ENCODE measurements around the gene UBE2E2.

The UBE2E2 gene

DNA sequence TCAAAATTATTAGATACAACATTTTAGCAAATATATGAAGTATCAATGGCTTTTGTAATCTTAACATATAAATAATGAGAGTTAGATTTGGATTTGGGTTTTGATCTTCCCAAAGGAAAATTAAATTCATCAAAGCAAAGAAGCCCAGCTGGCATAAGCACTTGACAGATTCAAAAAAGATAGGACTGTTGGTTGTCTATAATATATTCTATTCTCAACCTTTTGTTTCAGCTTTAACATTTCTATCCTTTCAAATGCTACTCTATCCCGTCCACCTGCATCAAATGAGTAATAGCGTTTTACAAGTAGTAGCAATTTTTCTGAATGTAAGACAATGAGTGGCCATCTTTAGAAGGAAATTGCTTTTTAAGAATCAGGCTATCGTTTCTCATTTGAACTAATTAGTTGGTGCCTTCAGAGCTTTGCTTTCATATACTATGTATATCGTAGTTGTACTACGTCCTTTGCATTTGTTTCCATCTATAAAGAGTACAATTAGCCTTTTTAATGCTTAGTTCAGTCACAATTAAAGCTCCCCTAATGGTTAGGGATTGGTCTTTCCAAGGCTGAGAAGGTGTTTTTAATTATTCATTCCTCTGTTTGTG, 278.0 kb downstream of the UBE2E2 start (continued):
- TF ChIP-seq, protein P1, sequence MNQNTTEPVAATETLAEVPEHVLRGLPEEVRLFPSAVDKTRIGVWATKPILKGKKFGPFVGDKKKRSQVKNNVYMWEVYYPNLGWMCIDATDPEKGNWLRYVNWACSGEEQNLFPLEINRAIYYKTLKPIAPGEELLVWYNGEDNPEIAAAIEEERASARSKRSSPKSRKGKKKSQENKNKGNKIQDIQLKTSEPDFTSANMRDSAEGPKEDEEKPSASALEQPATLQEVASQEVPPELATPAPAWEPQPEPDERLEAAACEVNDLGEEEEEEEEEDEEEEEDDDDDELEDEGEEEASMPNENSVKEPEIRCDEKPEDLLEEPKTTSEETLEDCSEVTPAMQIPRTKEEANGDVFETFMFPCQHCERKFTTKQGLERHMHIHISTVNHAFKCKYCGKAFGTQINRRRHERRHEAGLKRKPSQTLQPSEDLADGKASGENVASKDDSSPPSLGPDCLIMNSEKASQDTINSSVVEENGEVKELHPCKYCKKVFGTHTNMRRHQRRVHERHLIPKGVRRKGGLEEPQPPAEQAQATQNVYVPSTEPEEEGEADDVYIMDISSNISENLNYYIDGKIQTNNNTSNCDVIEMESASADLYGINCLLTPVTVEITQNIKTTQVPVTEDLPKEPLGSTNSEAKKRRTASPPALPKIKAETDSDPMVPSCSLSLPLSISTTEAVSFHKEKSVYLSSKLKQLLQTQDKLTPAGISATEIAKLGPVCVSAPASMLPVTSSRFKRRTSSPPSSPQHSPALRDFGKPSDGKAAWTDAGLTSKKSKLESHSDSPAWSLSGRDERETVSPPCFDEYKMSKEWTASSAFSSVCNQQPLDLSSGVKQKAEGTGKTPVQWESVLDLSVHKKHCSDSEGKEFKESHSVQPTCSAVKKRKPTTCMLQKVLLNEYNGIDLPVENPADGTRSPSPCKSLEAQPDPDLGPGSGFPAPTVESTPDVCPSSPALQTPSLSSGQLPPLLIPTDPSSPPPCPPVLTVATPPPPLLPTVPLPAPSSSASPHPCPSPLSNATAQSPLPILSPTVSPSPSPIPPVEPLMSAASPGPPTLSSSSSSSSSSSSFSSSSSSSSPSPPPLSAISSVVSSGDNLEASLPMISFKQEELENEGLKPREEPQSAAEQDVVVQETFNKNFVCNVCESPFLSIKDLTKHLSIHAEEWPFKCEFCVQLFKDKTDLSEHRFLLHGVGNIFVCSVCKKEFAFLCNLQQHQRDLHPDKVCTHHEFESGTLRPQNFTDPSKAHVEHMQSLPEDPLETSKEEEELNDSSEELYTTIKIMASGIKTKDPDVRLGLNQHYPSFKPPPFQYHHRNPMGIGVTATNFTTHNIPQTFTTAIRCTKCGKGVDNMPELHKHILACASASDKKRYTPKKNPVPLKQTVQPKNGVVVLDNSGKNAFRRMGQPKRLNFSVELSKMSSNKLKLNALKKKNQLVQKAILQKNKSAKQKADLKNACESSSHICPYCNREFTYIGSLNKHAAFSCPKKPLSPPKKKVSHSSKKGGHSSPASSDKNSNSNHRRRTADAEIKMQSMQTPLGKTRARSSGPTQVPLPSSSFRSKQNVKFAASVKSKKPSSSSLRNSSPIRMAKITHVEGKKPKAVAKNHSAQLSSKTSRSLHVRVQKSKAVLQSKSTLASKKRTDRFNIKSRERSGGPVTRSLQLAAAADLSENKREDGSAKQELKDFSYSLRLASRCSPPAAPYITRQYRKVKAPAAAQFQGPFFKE (tag by site-specific recombination; IDR thresholded peaks at IDR 0.05; ENCODE audit: borderline replicate concordance), result no peak
- no peak for TF ChIP-seq ZNF624 (tag by site-specific recombination; IDR thresholded peaks at IDR 0.05)
- TF ChIP-seq, protein P2, sequence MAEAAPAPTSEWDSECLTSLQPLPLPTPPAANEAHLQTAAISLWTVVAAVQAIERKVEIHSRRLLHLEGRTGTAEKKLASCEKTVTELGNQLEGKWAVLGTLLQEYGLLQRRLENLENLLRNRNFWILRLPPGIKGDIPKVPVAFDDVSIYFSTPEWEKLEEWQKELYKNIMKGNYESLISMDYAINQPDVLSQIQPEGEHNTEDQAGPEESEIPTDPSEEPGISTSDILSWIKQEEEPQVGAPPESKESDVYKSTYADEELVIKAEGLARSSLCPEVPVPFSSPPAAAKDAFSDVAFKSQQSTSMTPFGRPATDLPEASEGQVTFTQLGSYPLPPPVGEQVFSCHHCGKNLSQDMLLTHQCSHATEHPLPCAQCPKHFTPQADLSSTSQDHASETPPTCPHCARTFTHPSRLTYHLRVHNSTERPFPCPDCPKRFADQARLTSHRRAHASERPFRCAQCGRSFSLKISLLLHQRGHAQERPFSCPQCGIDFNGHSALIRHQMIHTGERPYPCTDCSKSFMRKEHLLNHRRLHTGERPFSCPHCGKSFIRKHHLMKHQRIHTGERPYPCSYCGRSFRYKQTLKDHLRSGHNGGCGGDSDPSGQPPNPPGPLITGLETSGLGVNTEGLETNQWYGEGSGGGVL (tag by site-specific recombination; IDR thresholded peaks at IDR 0.05), result no peak

DNA sequence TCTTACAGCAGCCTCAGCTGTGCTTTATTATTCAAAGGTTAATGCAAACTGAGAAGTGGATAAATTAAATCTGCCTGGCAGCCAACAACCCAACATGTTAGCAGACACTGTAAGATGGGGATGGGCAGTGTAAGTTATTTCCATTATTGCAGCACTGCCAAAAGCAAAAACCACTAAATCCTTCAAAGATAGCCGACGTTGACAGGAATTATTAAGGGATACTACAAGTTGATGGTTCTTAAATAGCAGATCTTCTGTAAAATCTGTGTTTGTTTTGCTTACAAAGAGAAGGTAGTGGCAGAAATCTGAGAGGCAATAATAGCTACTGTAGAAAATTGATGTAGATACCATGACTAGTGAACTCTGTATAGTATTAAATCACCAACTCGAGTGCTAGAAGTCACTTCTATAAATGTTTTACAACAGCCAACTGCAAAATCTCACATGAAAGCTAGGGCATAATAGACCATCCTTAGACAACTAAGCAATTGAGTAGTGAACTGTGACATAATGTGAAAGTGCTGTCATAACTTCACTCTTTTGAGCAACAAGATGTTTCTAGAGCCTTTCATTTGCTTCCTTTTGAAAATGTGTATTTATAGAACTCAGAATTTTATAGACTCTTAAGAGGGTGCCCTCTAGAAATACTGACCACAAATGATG, 278.6 kb downstream of the UBE2E2 start:
- H3K9me3 ChIP-seq (ENCODE audit: control insufficient read depth, insufficient read depth, low read depth, low read length), result no peaks in the 10 kb centered on the region
- peak overlapping the region; percentile 26; the same call in 1 of the 2 replicates for H3K27ac ChIP-seq (ENCODE audit: extremely low read depth, low read depth, low read length)
- peaks cover 3% of the 10 kb centered on the region for H3K4me1 ChIP-seq (ENCODE audit: control insufficient read depth, insufficient read depth, low read length)
- no peak overlapping the region for H3K4me3 ChIP-seq (ENCODE audit: low read depth, low read length)
- H3K36me3 ChIP-seq (ENCODE audit: control insufficient read depth in 2 of 2, insufficient read depth in 1 of 2, low read length in 2 of 2), result no peaks in the 10 kb centered on the region
- ChIA-PET POLR2A (no interaction called here), CTCF (interaction anchor here (0.6 kb wide), 1 partner anchor 606 kb away, joined by 3 read pairs; no protein-coding TSS in a partner anchor)
- TF ChIP-seq ZNF549 (tag by site-specific recombination; IDR thresholded peaks at IDR 0.05) (no peak), ZNF138 (tag by site-specific recombination; IDR thresholded peaks at IDR 0.05; ENCODE audit: borderline replicate concordance) (no peak), SP3 (tag by site-specific recombination; IDR thresholded peaks at IDR 0.05) (no peak), FEZF1 (tag by site-specific recombination; IDR thresholded peaks at IDR 0.05) (peak; percentile 92), ZNF2 (tag by site-specific recombination; IDR thresholded peaks at IDR 0.05) (no peak), ZNF433 (tag by site-specific recombination; IDR thresholded peaks at IDR 0.05; ENCODE audit: low read depth) (no peak), KLF10 (tag by site-specific recombination; IDR thresholded peaks at IDR 0.05) (peak; percentile 52; the same call in 1 of the 2 replicates), ZNF473 (tag by site-specific recombination; IDR thresholded peaks at IDR 0.05) (no peak), ZNF776 (tag by site-specific recombination; IDR thresholded peaks at IDR 0.05; ENCODE audit: borderline replicate concordance) (no peak), ZNF121 (tag by site-specific recombination; IDR thresholded peaks at IDR 0.05) (no peak), ZNF677 (tag by site-specific recombination; IDR thresholded peaks at IDR 0.05) (no peak), ZNF354C (tag by site-specific recombination; IDR thresholded peaks at IDR 0.05; ENCODE audit: borderline replicate concordance, low read depth) (no peak), ZNF302 (tag by site-specific recombination; IDR thresholded peaks at IDR 0.05; ENCODE audit: low read depth) (no peak), ZSCAN16 (tag by site-specific recombination; IDR thresholded peaks at IDR 0.05) (peak; percentile 96)
- TF ChIP-seq, protein P3, sequence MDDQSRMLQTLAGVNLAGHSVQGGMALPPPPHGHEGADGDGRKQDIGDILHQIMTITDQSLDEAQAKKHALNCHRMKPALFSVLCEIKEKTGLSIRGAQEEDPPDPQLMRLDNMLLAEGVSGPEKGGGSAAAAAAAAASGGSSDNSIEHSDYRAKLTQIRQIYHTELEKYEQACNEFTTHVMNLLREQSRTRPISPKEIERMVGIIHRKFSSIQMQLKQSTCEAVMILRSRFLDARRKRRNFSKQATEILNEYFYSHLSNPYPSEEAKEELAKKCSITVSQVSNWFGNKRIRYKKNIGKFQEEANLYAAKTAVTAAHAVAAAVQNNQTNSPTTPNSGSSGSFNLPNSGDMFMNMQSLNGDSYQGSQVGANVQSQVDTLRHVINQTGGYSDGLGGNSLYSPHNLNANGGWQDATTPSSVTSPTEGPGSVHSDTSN (CRISPR knock-in tag; IDR thresholded peaks at IDR 0.05), result no peak
- TF ChIP-seq, protein P4, sequence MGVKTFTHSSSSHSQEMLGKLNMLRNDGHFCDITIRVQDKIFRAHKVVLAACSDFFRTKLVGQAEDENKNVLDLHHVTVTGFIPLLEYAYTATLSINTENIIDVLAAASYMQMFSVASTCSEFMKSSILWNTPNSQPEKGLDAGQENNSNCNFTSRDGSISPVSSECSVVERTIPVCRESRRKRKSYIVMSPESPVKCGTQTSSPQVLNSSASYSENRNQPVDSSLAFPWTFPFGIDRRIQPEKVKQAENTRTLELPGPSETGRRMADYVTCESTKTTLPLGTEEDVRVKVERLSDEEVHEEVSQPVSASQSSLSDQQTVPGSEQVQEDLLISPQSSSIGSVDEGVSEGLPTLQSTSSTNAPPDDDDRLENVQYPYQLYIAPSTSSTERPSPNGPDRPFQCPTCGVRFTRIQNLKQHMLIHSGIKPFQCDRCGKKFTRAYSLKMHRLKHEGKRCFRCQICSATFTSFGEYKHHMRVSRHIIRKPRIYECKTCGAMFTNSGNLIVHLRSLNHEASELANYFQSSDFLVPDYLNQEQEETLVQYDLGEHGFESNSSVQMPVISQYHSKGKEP (tag by site-specific recombination; IDR thresholded peaks at IDR 0.05), result peak; percentile 51
- TF ChIP-seq, protein P5, sequence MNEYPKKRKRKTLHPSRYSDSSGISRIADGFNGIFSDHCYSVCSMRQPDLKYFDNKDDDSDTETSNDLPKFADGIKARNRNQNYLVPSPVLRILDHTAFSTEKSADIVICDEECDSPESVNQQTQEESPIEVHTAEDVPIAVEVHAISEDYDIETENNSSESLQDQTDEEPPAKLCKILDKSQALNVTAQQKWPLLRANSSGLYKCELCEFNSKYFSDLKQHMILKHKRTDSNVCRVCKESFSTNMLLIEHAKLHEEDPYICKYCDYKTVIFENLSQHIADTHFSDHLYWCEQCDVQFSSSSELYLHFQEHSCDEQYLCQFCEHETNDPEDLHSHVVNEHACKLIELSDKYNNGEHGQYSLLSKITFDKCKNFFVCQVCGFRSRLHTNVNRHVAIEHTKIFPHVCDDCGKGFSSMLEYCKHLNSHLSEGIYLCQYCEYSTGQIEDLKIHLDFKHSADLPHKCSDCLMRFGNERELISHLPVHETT (tag by site-specific recombination; IDR thresholded peaks at IDR 0.05), result no peak
- TF ChIP-seq, protein P6, sequence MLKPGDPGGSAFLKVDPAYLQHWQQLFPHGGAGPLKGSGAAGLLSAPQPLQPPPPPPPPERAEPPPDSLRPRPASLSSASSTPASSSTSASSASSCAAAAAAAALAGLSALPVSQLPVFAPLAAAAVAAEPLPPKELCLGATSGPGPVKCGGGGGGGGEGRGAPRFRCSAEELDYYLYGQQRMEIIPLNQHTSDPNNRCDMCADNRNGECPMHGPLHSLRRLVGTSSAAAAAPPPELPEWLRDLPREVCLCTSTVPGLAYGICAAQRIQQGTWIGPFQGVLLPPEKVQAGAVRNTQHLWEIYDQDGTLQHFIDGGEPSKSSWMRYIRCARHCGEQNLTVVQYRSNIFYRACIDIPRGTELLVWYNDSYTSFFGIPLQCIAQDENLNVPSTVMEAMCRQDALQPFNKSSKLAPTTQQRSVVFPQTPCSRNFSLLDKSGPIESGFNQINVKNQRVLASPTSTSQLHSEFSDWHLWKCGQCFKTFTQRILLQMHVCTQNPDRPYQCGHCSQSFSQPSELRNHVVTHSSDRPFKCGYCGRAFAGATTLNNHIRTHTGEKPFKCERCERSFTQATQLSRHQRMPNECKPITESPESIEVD (tag by site-specific recombination; IDR thresholded peaks at IDR 0.05), result peak; percentile 97

Data from HEK293 (cell line).